ENCODE measurements around the gene ERBB4. TPM values are rescaled to one million over a fixed set of nuclear protein-coding genes. Genes with fewer than 3 reads are reported as not detected.

The ERBB4 gene
- total RNA-seq, 1 donor from 2014 or later: 2.2 TPM

DNA sequence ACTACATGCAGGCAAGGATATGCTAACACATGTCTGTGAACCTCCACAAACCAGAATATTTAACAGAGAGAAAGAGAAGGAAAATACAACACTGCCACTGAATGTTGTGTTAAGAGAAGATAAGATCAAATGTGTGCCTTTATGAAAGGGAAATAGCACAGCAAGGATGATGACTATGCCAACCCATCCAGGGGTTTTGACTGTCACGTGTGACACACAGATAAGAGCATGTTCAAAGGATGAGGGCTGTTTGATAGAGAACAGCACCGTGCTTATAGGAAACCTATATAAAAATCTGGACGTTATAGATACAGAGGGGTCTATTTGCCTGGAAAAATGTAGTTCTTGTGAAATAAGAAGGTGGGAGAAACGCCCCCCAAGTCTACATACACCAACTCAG, 1070.4 kb downstream of the ERBB4 start:
- no peak for DNase-seq (ENCODE audit: low read depth)
- TF ChIP-seq, protein P1, sequence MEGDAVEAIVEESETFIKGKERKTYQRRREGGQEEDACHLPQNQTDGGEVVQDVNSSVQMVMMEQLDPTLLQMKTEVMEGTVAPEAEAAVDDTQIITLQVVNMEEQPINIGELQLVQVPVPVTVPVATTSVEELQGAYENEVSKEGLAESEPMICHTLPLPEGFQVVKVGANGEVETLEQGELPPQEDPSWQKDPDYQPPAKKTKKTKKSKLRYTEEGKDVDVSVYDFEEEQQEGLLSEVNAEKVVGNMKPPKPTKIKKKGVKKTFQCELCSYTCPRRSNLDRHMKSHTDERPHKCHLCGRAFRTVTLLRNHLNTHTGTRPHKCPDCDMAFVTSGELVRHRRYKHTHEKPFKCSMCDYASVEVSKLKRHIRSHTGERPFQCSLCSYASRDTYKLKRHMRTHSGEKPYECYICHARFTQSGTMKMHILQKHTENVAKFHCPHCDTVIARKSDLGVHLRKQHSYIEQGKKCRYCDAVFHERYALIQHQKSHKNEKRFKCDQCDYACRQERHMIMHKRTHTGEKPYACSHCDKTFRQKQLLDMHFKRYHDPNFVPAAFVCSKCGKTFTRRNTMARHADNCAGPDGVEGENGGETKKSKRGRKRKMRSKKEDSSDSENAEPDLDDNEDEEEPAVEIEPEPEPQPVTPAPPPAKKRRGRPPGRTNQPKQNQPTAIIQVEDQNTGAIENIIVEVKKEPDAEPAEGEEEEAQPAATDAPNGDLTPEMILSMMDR (conservative IDR thresholded peaks at IDR 0.05; ENCODE audit: low read depth, low read length): no peak
- no peak overlapping the region for H3K4me3 ChIP-seq (ENCODE audit: low read depth, low read length)

DNA sequence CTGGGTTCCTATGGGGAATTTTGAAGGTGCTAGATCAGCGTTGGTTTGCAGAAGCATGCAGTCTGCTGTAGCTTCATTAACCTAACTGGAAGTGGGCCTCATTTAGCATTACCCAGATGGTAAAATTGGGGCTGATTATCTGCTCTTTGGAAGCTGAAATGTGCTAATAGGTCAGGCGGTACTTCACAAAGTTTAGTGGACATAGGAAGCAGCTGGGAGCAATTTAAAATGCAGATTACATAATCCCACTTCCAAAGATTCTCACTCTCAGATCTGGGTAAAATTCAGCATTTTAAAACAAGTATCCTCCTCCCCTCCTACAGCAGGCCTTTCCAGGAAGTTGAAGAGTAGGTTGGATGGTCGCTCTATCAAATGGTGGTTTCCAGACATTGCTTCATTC, 1075.2 kb downstream of the ERBB4 start:
- TF ChIP-seq, protein P1 (conservative IDR thresholded peaks at IDR 0.05; ENCODE audit: low read depth, low read length): no peak
- no peak overlapping the region for H3K4me3 ChIP-seq (ENCODE audit: low read depth, low read length)
- no peak for DNase-seq (ENCODE audit: low read depth)

DNA sequence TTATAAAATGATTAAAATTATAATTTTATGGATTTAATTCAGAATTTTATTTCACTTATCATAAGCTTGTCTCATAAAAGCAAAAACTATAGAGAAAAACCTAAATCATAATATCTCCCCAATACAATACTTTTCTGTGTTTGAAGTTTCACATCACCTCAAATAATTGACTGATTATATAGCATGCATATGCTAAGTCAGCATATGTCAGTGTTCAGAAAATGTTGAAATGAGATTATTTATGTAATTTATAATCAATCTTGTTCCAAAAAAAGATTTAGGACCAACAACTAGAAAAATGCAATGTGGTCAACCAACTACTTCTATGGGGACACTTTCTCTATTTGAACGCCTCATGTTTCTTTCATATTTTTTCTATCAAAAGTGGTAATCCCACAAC, 1079.6 kb downstream of the ERBB4 start:
- TF ChIP-seq, protein P1 (conservative IDR thresholded peaks at IDR 0.05; ENCODE audit: low read depth, low read length): no peak
- DNase-seq (ENCODE audit: low read depth): no peak

DNA sequence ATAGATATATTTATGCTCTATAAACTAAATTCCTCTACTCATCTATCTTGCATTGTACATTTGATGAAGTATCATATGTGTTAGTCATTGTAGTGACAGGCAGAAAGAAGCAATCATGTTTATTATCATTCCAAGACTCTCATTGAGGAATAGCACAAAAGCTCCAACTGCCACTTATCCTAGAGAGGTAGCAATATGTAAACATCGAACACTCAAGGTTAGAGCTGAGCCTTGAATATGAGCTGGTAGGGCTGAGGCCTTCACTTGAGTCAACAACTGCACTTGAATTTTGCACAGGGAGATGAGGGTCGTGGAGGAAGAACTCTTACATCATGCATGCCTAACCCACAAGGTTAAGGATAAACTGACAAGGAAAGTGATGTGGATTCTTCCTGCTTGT, 1081.3 kb downstream of the ERBB4 start:
- no peak overlapping the region for H3K4me3 ChIP-seq (ENCODE audit: low read depth, low read length)
- TF ChIP-seq, protein P1 (conservative IDR thresholded peaks at IDR 0.05; ENCODE audit: low read depth, low read length): no peak
- no peak for DNase-seq (ENCODE audit: low read depth)

More for the DNA sequence above, 1079.6 kb downstream of the ERBB4 start:
- H3K4me3 ChIP-seq (ENCODE audit: low read depth, low read length): no peak overlapping the region

- H3K4me3 ChIP-seq (ENCODE audit: low read depth, low read length): no peak overlapping the region
- TF ChIP-seq, protein P1 (conservative IDR thresholded peaks at IDR 0.05; ENCODE audit: low read depth, low read length): peak; percentile 97
- no peak for DNase-seq (ENCODE audit: low read depth)
These were observed 1083.3 kb downstream of the ERBB4 start for GRCh38 chr2:211455216-211455841.

- TF ChIP-seq, protein P1 (conservative IDR thresholded peaks at IDR 0.05; ENCODE audit: low read depth, low read length): no peak
- H3K4me3 ChIP-seq (ENCODE audit: low read depth, low read length): no peak overlapping the region
- DNase-seq (ENCODE audit: low read depth): no peak
These were observed 1083.9 kb downstream of the ERBB4 start for GRCh38 chr2:211454679-211455078.

DNA sequence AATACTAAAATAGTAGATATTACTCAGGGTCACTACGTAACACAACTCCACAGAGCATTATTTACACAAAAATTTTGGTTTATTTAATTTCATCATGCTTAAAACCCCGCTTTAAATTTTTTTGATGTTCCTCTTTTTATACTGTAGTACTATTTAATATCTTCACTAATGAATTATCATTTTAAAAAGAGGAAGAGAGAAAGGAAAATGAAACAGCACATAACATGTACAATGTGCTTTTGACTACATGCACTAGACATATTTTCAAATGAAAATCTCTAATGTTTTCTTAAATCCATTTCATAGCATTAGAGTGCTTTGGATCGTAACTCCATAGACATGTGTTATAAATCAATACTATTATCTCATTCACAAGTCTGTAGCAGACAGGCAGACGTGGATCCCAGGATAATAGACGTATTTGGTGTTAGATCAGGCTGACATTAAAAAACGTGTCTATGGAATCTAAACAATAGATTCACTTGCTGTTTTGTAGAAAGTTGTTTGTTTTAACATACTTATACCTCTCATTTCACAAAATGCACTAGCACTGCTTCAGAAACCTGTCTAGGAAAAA, 1085.2 kb downstream of the ERBB4 start:
- TF ChIP-seq, protein P1 (conservative IDR thresholded peaks at IDR 0.05; ENCODE audit: low read depth, low read length): no peak

More for the DNA sequence above, 1085.2 kb downstream of the ERBB4 start:
- no peak for DNase-seq (ENCODE audit: low read depth)
- no peak overlapping the region for H3K4me3 ChIP-seq (ENCODE audit: low read depth, low read length)
